SK-N-SH (cell line): ENCODE measurements around the gene RAX. TPM values are rescaled to one million over a fixed set of nuclear protein-coding genes. Genes with fewer than 3 reads are reported as not detected.

Source experiments
- CTCF ChIA-PET: fragments of 300-600, 350-600 bp; formaldehyde crosslinking; extraction: SDS; loops from one replicate; lab custom pipeline; 2021; lab: Yijun Ruan, JAX
- POLR2A ChIA-PET: fragments of 350-600 bp; sonication (Branson Sonifier 250); formaldehyde crosslinking; extraction: SDS; loops from one replicate; lab custom pipeline; 2020; ENCODE audit warnings: antibody characterized with exemption, inconsistent platforms; lab: Yijun Ruan, JAX
- DNase-seq: peaks from one replicate; pipeline ENCODE4 v3.0.0; 2012
- H2AFZ ChIP-seq: fragments of 200-600 bp; sonication (generic); 2 replicates; pipeline ENCODE4 v1.8.1; 2016; ENCODE audit warnings: antibody characterized with exemption, mild to moderate bottlenecking, low read depth
- H3F3A ChIP-seq: fragments of 200-600 bp; sonication (generic); replicated peaks from 2 replicates; pipeline ENCODE3; 2016; ENCODE audit warnings: antibody characterized with exemption, mild to moderate bottlenecking; ENCODE audit not compliant: insufficient read depth
- H3K27ac ChIP-seq, 2 experiments: fragments of 200-500 bp in 1 of 2; fragments of 200-600 bp in 1 of 2; sonication (Bioruptor generic) in 1 of 2; sonication (generic), shearing (Covaris generic) in 1 of 2; 2 replicates each; pipeline versions ENCODE4 v1.5.1 to v1.6.1; 2014 to 2016; ENCODE audit warnings: low read depth in 2 of 2, inconsistent platforms in 1 of 2, low read length in 1 of 2, mild to moderate bottlenecking in 1 of 2, mixed read lengths in 1 of 2
- H3K27me3 ChIP-seq: fragments of 200-600 bp; sonication (generic), shearing (Covaris generic); 2 replicates; pipeline ENCODE4 v1.6.1; 2016; ENCODE audit warnings: mixed run types; ENCODE audit not compliant: insufficient read depth
- H3K36me3 ChIP-seq, 2 experiments: fragments of 200-500 bp in 1 of 2; fragments of 200-600 bp in 1 of 2; sonication (Bioruptor generic) in 1 of 2; sonication (generic) in 1 of 2; replicated peaks in 1 of 2; 2 replicates each; pipeline versions ENCODE3 to v1.5.1; 2014 to 2016; ENCODE audit warnings: low read length in 1 of 2, mild to moderate bottlenecking in 1 of 2; ENCODE audit not compliant: insufficient read depth in 2 of 2, control insufficient read depth in 1 of 2
- H3K4me1 ChIP-seq, 2 experiments: fragments of 200-500 bp in 1 of 2; fragments of 200-600 bp in 1 of 2; sonication (Bioruptor generic) in 1 of 2; sonication (generic), shearing (Covaris generic) in 1 of 2; 2 replicates each; pipeline versions ENCODE4 v1.5.1 to v1.6.1; 2014 to 2016; ENCODE audit warnings: low read depth in 1 of 2, low read length in 1 of 2, mixed run types in 1 of 2; ENCODE audit not compliant: insufficient read depth in 2 of 2, control insufficient read depth in 1 of 2
- H3K4me2 ChIP-seq: fragments of 200-600 bp; sonication (generic), shearing (Covaris generic); 2 replicates; pipeline ENCODE4 v1.6.1; 2017; ENCODE audit warnings: mixed run types
- H3K4me3 ChIP-seq, 2 experiments: fragments of 200-500 bp in 1 of 2; fragments of 200-600 bp in 1 of 2; sonication (Bioruptor generic) in 1 of 2; sonication (generic), shearing (Covaris generic) in 1 of 2; 2 replicates each; pipeline versions ENCODE4 v1.5.1 to v1.8.1; 2014 to 2016; ENCODE audit warnings: low read depth in 2 of 2, inconsistent platforms in 1 of 2, low read length in 1 of 2, mild to moderate bottlenecking in 1 of 2, mixed read lengths in 1 of 2, moderate library complexity in 1 of 2
- H3K79me2 ChIP-seq: fragments of 200-600 bp; sonication (generic); 2 replicates; pipeline ENCODE4 v1.8.1; 2017; ENCODE audit warnings: mild to moderate bottlenecking; ENCODE audit not compliant: insufficient read depth
- H3K9ac ChIP-seq: fragments of 200-600 bp; sonication (generic); 2 replicates; pipeline ENCODE4 v1.6.1; 2017; ENCODE audit warnings: mixed run types
- H3K9me2 ChIP-seq: fragments of 200-600 bp; sonication (generic); 2 replicates; pipeline ENCODE4 v1.6.1; 2017; ENCODE audit warnings: mixed run types
- H3K9me3 ChIP-seq: fragments of 200-600 bp; sonication (generic); 2 replicates; pipeline ENCODE4 v1.6.1; 2017; ENCODE audit warnings: mixed run types, mild to moderate bottlenecking, moderate library complexity
- H4K20me1 ChIP-seq: fragments of 200-600 bp; sonication (generic); 2 replicates; pipeline ENCODE4 v1.6.1; 2017; ENCODE audit warnings: mild to moderate bottlenecking, mixed run types; ENCODE audit not compliant: insufficient read depth
- ELF1 ChIP-seq: IDR thresholded peaks from 2 replicates; pipeline ENCODE4 v1.4.0; 2012
- EP300 ChIP-seq, 2 experiments: IDR thresholded peaks; 2 replicates each; pipeline versions ENCODE4 v1.4.0 to v1.6.1; 2012; ENCODE audit warnings: borderline replicate concordance in 1 of 2, low read depth in 1 of 2, low read length in 1 of 2
- EZH2phosphoT487 ChIP-seq: fragments of 200-600 bp; sonication (generic); IDR thresholded peaks from 2 replicates; pipeline ENCODE4 v1.6.1; 2017; ENCODE audit warnings: low read depth, mixed run types, mild to moderate bottlenecking, antibody characterized with exemption, moderate library complexity, borderline replicate concordance
- FOXJ3 ChIP-seq: sonication (generic); formaldehyde crosslinking; IDR thresholded peaks from 2 replicates; pipeline ENCODE4 v1.5.1; 2020; ENCODE audit warnings: mild to moderate bottlenecking, missing genetic modification reagents
- GABPA ChIP-seq: IDR thresholded peaks from 2 replicates; pipeline ENCODE4 v1.4.0; 2012; ENCODE audit warnings: low read depth, mild to moderate bottlenecking
- JUND ChIP-seq: IDR thresholded peaks from 2 replicates; pipeline ENCODE4 v1.4.0; 2012
- PBX3 ChIP-seq: IDR thresholded peaks from 2 replicates; pipeline ENCODE4; 2012
- POLR2AphosphoS5 ChIP-seq: IDR thresholded peaks from 2 replicates; pipeline ENCODE4 v1.6.1; 2012; ENCODE audit warnings: low read depth, low read length
- REST ChIP-seq: IDR thresholded peaks from 2 replicates; pipeline ENCODE4 v1.6.1; 2012; ENCODE audit warnings: mild to moderate bottlenecking, low read depth, low read length, moderate library complexity
- RFX5 ChIP-seq: IDR thresholded peaks from 2 replicates; pipeline ENCODE4 v1.6.1; 2012; ENCODE audit warnings: mild to moderate bottlenecking, improper control_type of control experiment, low read length
- RXRA ChIP-seq: IDR thresholded peaks from 2 replicates; pipeline ENCODE4 v1.4.0; 2012; ENCODE audit warnings: low read depth, mild to moderate bottlenecking, borderline replicate concordance
- TCF12 ChIP-seq: IDR thresholded peaks from 2 replicates; pipeline ENCODE4 v1.4.0; 2012
- TEAD4 ChIP-seq: IDR thresholded peaks from 2 replicates; pipeline ENCODE4 v1.4.0; 2012; ENCODE audit warnings: mild to moderate bottlenecking, borderline replicate concordance; ENCODE audit not compliant: insufficient read depth
- USF2 ChIP-seq: fragments of 150-350 bp; IDR thresholded peaks from 2 replicates; pipeline ENCODE4 v1.6.1; 2017; ENCODE audit warnings: antibody characterized with exemption, low read length, low read depth, borderline replicate concordance
- WGBS: methylation state at CpG from one replicate; pipeline ENCODE4 v1.1.6; 2017; ENCODE audit warnings: low lambda C conversion rate; 5-methylcytosine and 5-hydroxymethylcytosine counted together
- polyA plus RNA-seq, 3 experiments: library from polyadenylated mRNA; depleted of rRNA; stranded (reverse); fragments of >200 nt; gene quantifications; 2 replicates each; pipeline ENCODE4 v1.2.3, GENCODE V29; 2012

Gene RAX
- polyA plus RNA-seq, 1 of the 3 experiments (the other 2 are of a cell fraction), result not detected

- DNase-seq, result no peak
- no peaks in the 10 kb centered on the region for H3K9me2 ChIP-seq
- TF ChIP-seq REST (no peak), TEAD4 (no peak), TCF12 (no peak), EZH2phosphoT487 (no peak), PBX3 (no peak), FOXJ3 (CRISPR knock-in tag) (no peak), EP300 (IDR thresholded peaks at IDR 0.05; ENCODE audit: borderline replicate concordance in 1 of 2, low read depth in 1 of 2, low read length in 1 of 2) (no peak), ELF1 (no peak), RFX5 (no peak), JUND (no peak), POLR2AphosphoS5 (no peak), USF2 (no peak), GABPA (no peak), RXRA (no peak)
- no peak overlapping the region for H3K9ac ChIP-seq
- H3K4me3 ChIP-seq, result no peak overlapping the region
- H3F3A ChIP-seq, result no peaks in the 10 kb centered on the region
- no peak overlapping the region for H3K27ac ChIP-seq
- no peak overlapping the region for H3K4me2 ChIP-seq
- H3K27me3 ChIP-seq, result peaks cover 57% of the 10 kb centered on the region
- no peak overlapping the region for H2AFZ ChIP-seq
- POLR2A ChIA-PET, result no interaction called here
- no peaks in the 10 kb centered on the region for H3K36me3 ChIP-seq
- WGBS, result 42% methylated on average over 5 of the region's 5 CpGs
- no peaks in the 10 kb centered on the region for H3K79me2 ChIP-seq
- CTCF ChIA-PET, result interaction anchor here (0.9 to 4.6 kb wide), 5 partner anchors 10 to 124 kb away, joined by 3 to 25 read pairs (median 4); no protein-coding TSS in a partner anchor
- peaks cover 0 to under 1% of the 10 kb centered on the region in 2 experiments; a peak in 1 of 4 replicates for H3K4me1 ChIP-seq
- no peaks in the 10 kb centered on the region for H3K9me3 ChIP-seq
- no peaks in the 10 kb centered on the region for H4K20me1 ChIP-seq
These were observed 5.5 kb upstream of the RAX start for GRCh38 chr18:59278793-59279192.
